T-cell (primary cell): Measurements from ENCODE around the gene KRTAP2-4. TPM values are rescaled to one million over a fixed set of nuclear protein-coding genes. Genes with fewer than 3 reads are reported as not detected.
"Not testable (repeated sequence)": the region's sequence is repeated elsewhere in the genome, so short reads cannot be mapped to it uniquely, and the experiment has no call there.

Experiments used
- ATAC-seq, 4 experiments: fragments of 200-7000 bp in 3 of 4; fragments of 150-1000 bp in 1 of 4; cut with Tn5 transposase; replicated peaks in 1 of 4; 1 replicate in 3 of 4; 2 replicates in 1 of 4; pipeline ENCODE4 v1.10.0; 2021; ENCODE audit warnings: moderate library complexity in 3 of 4, mild to moderate bottlenecking in 2 of 4, moderate number of reproducible peaks in 1 of 4
- CTCF ChIA-PET, 2 donors: fragments of 300-600 bp; sonication (Branson Sonifier 250); formaldehyde crosslinking; loops; one replicate each; lab custom pipeline; 2022; ENCODE audit warnings: antibody characterized with exemption in 2 of 2; lab: Charles Lee
- POLR2A ChIA-PET, 2 donors: fragments of 300-600 bp; sonication (Branson Sonifier 250); formaldehyde crosslinking; loops; one replicate each; lab custom pipeline; 2022; ENCODE audit warnings: antibody characterized with exemption in 2 of 2; lab: Charles Lee
- DNase-seq, 35 experiments: peaks; one replicate each; pipeline versions ENCODE4 v3.0.0 to v3.0.0-alpha.2; 2013 to 2023
- H3K27ac ChIP-seq: one replicate; pipeline ENCODE4 v1.5.1; 2013; ENCODE audit warnings: low read length
- H3K27me3 ChIP-seq, 2 experiments: replicated peaks in 1 of 2; 1 replicate in 1 of 2; 2 replicates in 1 of 2; pipeline versions ENCODE4 v1.6.1 to v1.7.0; 2013; ENCODE audit warnings: low read length in 1 of 2, mixed read lengths in 1 of 2; ENCODE audit not compliant: control insufficient read depth in 2 of 2, insufficient read depth in 2 of 2; ENCODE audit errors: extremely low read depth in 1 of 2
- H3K36me3 ChIP-seq, 2 donors: 1 replicate in 1 of 2; 2 replicates in 1 of 2; pipeline versions ENCODE4 v1.6.1 to v1.7.0; 2013; ENCODE audit warnings: low read length in 1 of 2; ENCODE audit not compliant: control insufficient read depth in 2 of 2, insufficient read depth in 1 of 2; ENCODE audit errors: extremely low read depth in 1 of 2
- H3K4me1 ChIP-seq, 2 experiments: 1 replicate in 1 of 2; 2 replicates in 1 of 2; pipeline versions ENCODE4 v1.6.1 to v1.7.0; 2013; ENCODE audit warnings: low read length in 2 of 2, mixed read lengths in 1 of 2; ENCODE audit not compliant: insufficient read depth in 2 of 2, control insufficient read depth in 1 of 2; ENCODE audit errors: extremely low read depth in 1 of 2
- H3K4me3 ChIP-seq, 2 donors: 1 replicate in 1 of 2; 2 replicates in 1 of 2; pipeline versions ENCODE4 v1.5.1 to v1.7.0; 2013; ENCODE audit warnings: mild to moderate bottlenecking in 2 of 2, low read length in 1 of 2, moderate library complexity in 1 of 2; ENCODE audit not compliant: control insufficient read depth in 1 of 2; ENCODE audit errors: extremely low read depth in 1 of 2
- H3K9me3 ChIP-seq: 2 replicates; pipeline ENCODE4 v1.7.0; 2013
- H3K27ac Mint-ChIP-seq, 2 donors: one replicate each; pipeline ENCODE4 v1.8.0; 2020 to 2021; ENCODE audit warnings: mild to moderate bottlenecking in 2 of 2, mixed read lengths in 2 of 2
- H3K27me3 Mint-ChIP-seq, 2 donors: one replicate each; pipeline ENCODE4 v1.8.0; 2021 to 2022; ENCODE audit warnings: mixed read lengths in 2 of 2
- H3K36me3 Mint-ChIP-seq: one replicate; pipeline ENCODE4 v1.8.0; 2021; ENCODE audit warnings: mixed read lengths
- H3K4me1 Mint-ChIP-seq, 3 donors: one replicate each; pipeline ENCODE4 v1.8.0; 2020 to 2022; ENCODE audit warnings: mixed read lengths in 3 of 3, mild to moderate bottlenecking in 1 of 3
- H3K4me3 Mint-ChIP-seq, 3 donors: one replicate each; pipeline ENCODE4 v1.8.0; 2020 to 2022; ENCODE audit warnings: mild to moderate bottlenecking in 3 of 3, mixed read lengths in 3 of 3, moderate library complexity in 3 of 3
- H3K9me3 Mint-ChIP-seq, 3 donors: one replicate each; pipeline ENCODE4 v1.8.0; 2020 to 2022; ENCODE audit warnings: mixed read lengths in 3 of 3
- WGBS: methylation state at CpG from one replicate; pipeline ENCODE4 v1.1.5; 2013; ENCODE audit warnings: missing lambda C conversion rate; ENCODE audit not compliant: insufficient coverage; 5-methylcytosine and 5-hydroxymethylcytosine counted together
- total RNA-seq, 35 experiments: library from RNA in 6 of 35; stranded (reverse) in 6 of 35; fragments of 120-200 nt in 1 of 35; gene quantifications; one replicate each; pipeline versions ENCODE4 v1.2.1 to v1.2.4 and lab custom pipeline; 2013 to 2026

KRTAP2-4 gene
- total RNA-seq, 5 donors from 2014 or later (not counting 1 experiment from before 2014, with no cell fraction given): not detected

GRCh38 chr17:41096055-41096454 lies 30.4 kb upstream of the KRTAP2-4 start:
- Mint-ChIP-seq H3K4me3 (no peak overlapping the region), H3K27ac (peak overlapping the region in 1 of 2 donors; percentile 65), H3K27me3 (peaks cover 6 to 13% of the 10 kb centered on the region in 2 donors), H3K4me1 (peaks cover 7 to 11% (median 10%) of the 10 kb centered on the region in 3 donors), H3K36me3 (no peaks in the 10 kb centered on the region), H3K9me3 (peaks cover 0 to 6% (median 4%) of the 10 kb centered on the region in 3 donors)
- peaks cover 0 to 12% of the 10 kb centered on the region in 2 experiments for H3K27me3 ChIP-seq
- H3K36me3 ChIP-seq: no peaks in the 10 kb centered on the region
- POLR2A ChIA-PET: no interaction called here
- 96% methylated on average over 3 of the region's 7 CpGs for WGBS
- no peak for ATAC-seq
- H3K4me3 ChIP-seq: no peak overlapping the region
- H3K9me3 ChIP-seq: no peaks in the 10 kb centered on the region
- CTCF ChIA-PET: no interaction called here
- no peak overlapping the region for H3K27ac ChIP-seq
- H3K4me1 ChIP-seq: no peaks in the 10 kb centered on the region
- no peak for DNase-seq

GRCh38 chr17:41088760-41089352 lies 23.2 kb upstream of the KRTAP2-4 start:
- ATAC-seq, H3K9me3 Mint-ChIP-seq, H3K27me3 Mint-ChIP-seq, H3K4me1 ChIP-seq, H3K27ac Mint-ChIP-seq, H3K4me3 Mint-ChIP-seq, H3K9me3 ChIP-seq, H3K27ac ChIP-seq, H3K36me3 ChIP-seq, H3K36me3 Mint-ChIP-seq, H3K4me1 Mint-ChIP-seq, H3K4me3 ChIP-seq, POLR2A ChIA-PET, H3K27me3 ChIP-seq, DNase-seq, CTCF ChIA-PET: not testable (repeated sequence)
- 0% methylated on average over 1 of the region's 4 CpGs for WGBS

GRCh38 chr17:41084100-41084856 lies 18.6 kb upstream of the KRTAP2-4 start, which contains the start of gene KRTAP4-7:
TSS of gene KRTAP4-7 (plus strand) at chr17:41084150. CDS start at chr17:41084207, 57 bp downstream.
- H3K4me3 ChIP-seq, H3K4me1 Mint-ChIP-seq, POLR2A ChIA-PET, H3K36me3 Mint-ChIP-seq, H3K27me3 ChIP-seq, DNase-seq, H3K27ac ChIP-seq, H3K9me3 ChIP-seq, ATAC-seq, H3K4me3 Mint-ChIP-seq, H3K36me3 ChIP-seq, H3K9me3 Mint-ChIP-seq, H3K4me1 ChIP-seq: not testable (repeated sequence)
- WGBS: 84% methylated on average over 10 of the region's 14 CpGs
- Mint-ChIP-seq H3K27ac (peak within 1 kb of the TSS in 1 of 2 donors; percentile 66), H3K27me3 (peaks cover 7 to 17% of the 10 kb centered on the region in 2 donors)
- CTCF ChIA-PET: interaction anchor here (0.6 kb wide), 2 partner anchors 59 to 163 kb away, joined by 3 read pairs; no protein-coding TSS in a partner anchor

- H3K27ac ChIP-seq, H3K36me3 ChIP-seq, H3K27me3 ChIP-seq, H3K4me3 ChIP-seq, DNase-seq, H3K4me1 Mint-ChIP-seq, H3K27ac Mint-ChIP-seq, H3K4me1 ChIP-seq, H3K4me3 Mint-ChIP-seq, CTCF ChIA-PET, ATAC-seq, H3K36me3 Mint-ChIP-seq, H3K9me3 ChIP-seq, POLR2A ChIA-PET, H3K9me3 Mint-ChIP-seq: not testable (repeated sequence)
- WGBS: no CpG with 5 or more reads among the region's 2 CpGs
- peaks cover 7 to 17% of the 10 kb centered on the region in 2 donors for H3K27me3 Mint-ChIP-seq
Measured at GRCh38 chr17:41083427-41083826, 17.7 kb upstream of the KRTAP2-4 start.

GRCh38 chr17:41082626-41083025 lies 16.9 kb upstream of the KRTAP2-4 start:
- ATAC-seq (no peak), DNase-seq (no peak)
- WGBS: 57% methylated on average over 1 of the region's 4 CpGs
- ChIA-PET CTCF (no interaction called here), POLR2A (interaction anchor here (0.6 kb wide), 2 partner anchors 16 to 718 kb away, joined by 3 to 17 read pairs; no protein-coding TSS in a partner anchor)
- no peaks in the 10 kb centered on the region for H3K4me1 ChIP-seq
- no peaks in the 10 kb centered on the region for H3K36me3 ChIP-seq
- H3K27me3 ChIP-seq: peaks cover 2 to 3% of the 10 kb centered on the region in 2 experiments
- H3K9me3 Mint-ChIP-seq: no peaks in the 10 kb centered on the region
- H3K4me3 ChIP-seq: no peak overlapping the region
- no peaks in the 10 kb centered on the region for H3K9me3 ChIP-seq
- H3K4me1 Mint-ChIP-seq: no peaks in the 10 kb centered on the region
- H3K27me3 Mint-ChIP-seq: peaks cover 7 to 16% of the 10 kb centered on the region in 2 donors
- H3K4me3 Mint-ChIP-seq: no peak overlapping the region
- H3K27ac ChIP-seq: no peak overlapping the region
- H3K36me3 Mint-ChIP-seq: no peaks in the 10 kb centered on the region
- H3K27ac Mint-ChIP-seq: no peak overlapping the region

GRCh38 chr17:41076788-41077187 lies 11.1 kb upstream of the KRTAP2-4 start:
- no peaks in the 10 kb centered on the region for H3K36me3 ChIP-seq
- H3K27ac ChIP-seq: no peak overlapping the region
- no peaks in the 10 kb centered on the region for H3K4me1 ChIP-seq
- H3K27me3 Mint-ChIP-seq: peaks cover 19 to 22% of the 10 kb centered on the region in 2 donors
- H3K9me3 ChIP-seq: no peaks in the 10 kb centered on the region
- ATAC-seq (no peak), DNase-seq (no peak)
- no peaks in the 10 kb centered on the region for H3K9me3 Mint-ChIP-seq
- no peak overlapping the region for H3K4me3 Mint-ChIP-seq
- no peaks in the 10 kb centered on the region for H3K36me3 Mint-ChIP-seq
- H3K27me3 ChIP-seq: peaks cover 0 to 2% of the 10 kb centered on the region in 2 experiments
- no peak overlapping the region for H3K4me3 ChIP-seq
- no peaks in the 10 kb centered on the region for H3K4me1 Mint-ChIP-seq
- no peak overlapping the region for H3K27ac Mint-ChIP-seq
- ChIA-PET POLR2A (no interaction called here), CTCF (no interaction called here)
